GM23338 (cell line): ENCODE results near the gene NSF. TPM values are rescaled to one million over a fixed set of nuclear protein-coding genes. Genes with fewer than 3 reads are reported as not detected.
"Not testable (repeated sequence)": the region's sequence is repeated elsewhere in the genome, so short reads cannot be mapped to it uniquely, and the experiment has no call there.

Experiments used
- ATAC-seq: fragments of 200-7000 bp; cut with Tn5 transposase; 3 replicates; pipeline ENCODE4 v1.9.1; 2020
- DNase-seq: peaks from one replicate; pipeline ENCODE4 v3.0.0-alpha.2; 2015; ENCODE audit warnings: low spot score
- H2AFZ ChIP-seq: fragments of 200-600 bp; sonication (generic); 2 replicates; pipeline ENCODE4 v1.8.0; 2016; ENCODE audit warnings: antibody characterized with exemption, mild to moderate bottlenecking, moderate library complexity
- H3F3A ChIP-seq: fragments of 200-600 bp; sonication (generic); replicated peaks from 2 replicates; pipeline ENCODE4 v1.8.0; 2017; ENCODE audit warnings: antibody characterized with exemption, mixed run types, low read depth
- H3K27ac ChIP-seq: fragments of 200-600 bp; sonication (generic); 2 replicates; pipeline ENCODE4 v1.6.1; 2016; ENCODE audit warnings: low read depth
- H3K27me3 ChIP-seq: fragments of 200-600 bp; sonication (generic); 2 replicates; pipeline ENCODE4 v1.8.0; 2016; ENCODE audit warnings: mild to moderate bottlenecking, mixed run types, moderate library complexity; ENCODE audit not compliant: insufficient read depth
- H3K36me3 ChIP-seq: fragments of 200-600 bp; sonication (generic); 2 replicates; pipeline ENCODE4 v1.8.0; 2016; ENCODE audit warnings: mild to moderate bottlenecking; ENCODE audit not compliant: insufficient read depth
- H3K4me1 ChIP-seq: fragments of 200-600 bp; sonication (generic); 2 replicates; pipeline ENCODE4 v1.8.0; 2016; ENCODE audit warnings: mild to moderate bottlenecking, moderate library complexity; ENCODE audit not compliant: insufficient read depth
- H3K4me2 ChIP-seq: fragments of 200-600 bp; sonication (generic); 2 replicates; pipeline ENCODE4 v1.7.1; 2017; ENCODE audit warnings: mixed run types
- H3K4me3 ChIP-seq: fragments of 200-600 bp; sonication (generic); 2 replicates; pipeline ENCODE4 v1.6.1; 2016; ENCODE audit warnings: mixed run types
- H3K79me2 ChIP-seq: fragments of 200-600 bp; sonication (generic); replicated peaks from 2 replicates; pipeline ENCODE4 v1.8.0; 2017; ENCODE audit warnings: mild to moderate bottlenecking; ENCODE audit not compliant: insufficient read depth
- H3K9me2 ChIP-seq: fragments of 200-600 bp; sonication (generic); 2 replicates; pipeline ENCODE4 v1.8.0; 2017; ENCODE audit not compliant: insufficient read depth
- H4K20me1 ChIP-seq: fragments of 200-600 bp; sonication (generic); replicated peaks from 2 replicates; pipeline ENCODE4 v1.8.0; 2017; ENCODE audit warnings: mild to moderate bottlenecking; ENCODE audit not compliant: insufficient read depth
- H3K27ac Mint-ChIP-seq: 2 replicates; pipeline ENCODE4 v1.8.0; 2020; ENCODE audit warnings: inconsistent platforms, mild to moderate bottlenecking, moderate library complexity, mixed read lengths
- H3K27me3 Mint-ChIP-seq: 3 replicates; pipeline ENCODE4 v1.8.0; 2022; ENCODE audit warnings: low read depth, mild to moderate bottlenecking, moderate library complexity, mixed read lengths, inconsistent platforms; ENCODE audit not compliant: insufficient read depth, poor library complexity
- H3K36me3 Mint-ChIP-seq: 3 replicates; pipeline ENCODE4 v1.8.0; 2021; ENCODE audit warnings: low read depth, mild to moderate bottlenecking, inconsistent platforms, moderate library complexity, mixed read lengths
- H3K4me1 Mint-ChIP-seq: 3 replicates; pipeline ENCODE4 v1.8.0; 2020; ENCODE audit warnings: mild to moderate bottlenecking, inconsistent platforms, mixed read lengths
- H3K4me3 Mint-ChIP-seq: 3 replicates; pipeline ENCODE4 v1.8.0; 2021; ENCODE audit warnings: moderate library complexity, mild to moderate bottlenecking, inconsistent platforms, mixed read lengths
- H3K9me3 Mint-ChIP-seq: 3 replicates; pipeline ENCODE4 v1.8.0; 2020; ENCODE audit warnings: moderate library complexity, mild to moderate bottlenecking, inconsistent platforms, mixed read lengths
- CTCF ChIP-seq, 2 experiments: fragments of 200-600 bp in 1 of 2; sonication (generic) in 1 of 2; conservative IDR thresholded peaks; 2 replicates each; pipeline versions ENCODE4 v1.5.1 to v1.6.1; 2016 to 2017; ENCODE audit warnings: antibody characterized with exemption in 2 of 2, low read depth in 2 of 2, mild to moderate bottlenecking in 2 of 2, moderate library complexity in 1 of 2
- POLR2AphosphoS5 ChIP-seq: IDR thresholded peaks from 2 replicates; pipeline ENCODE4 v1.6.1; 2016; ENCODE audit warnings: antibody characterized with exemption, low read depth
- REST ChIP-seq: IDR thresholded peaks from one replicate; pipeline ENCODE4 v1.6.1; 2018; ENCODE audit warnings: antibody characterized with exemption; ENCODE audit not compliant: unreplicated experiment
- ZNF462 ChIP-seq: fragments of 250-450 bp; sonication (Bioruptor Pico); IDR thresholded peaks from 2 replicates; pipeline ENCODE4 v1.5.0; 2020; ENCODE audit warnings: mild to moderate bottlenecking, moderate library complexity
- polyA plus RNA-seq: library from polyadenylated mRNA; unstranded; fragments of >200 nt; fragmentation: Nextera tagmentation; extraction: Ambion mirVana; gene quantifications from 2 replicates; pipeline ENCODE4 v1.2.1, GENCODE V29; 2016
- total RNA-seq: library from RNA; depleted of rRNA; stranded (reverse); fragments of >200 nt; shearing (Covaris generic); gene quantifications from 2 replicates; pipeline ENCODE4 v1.2.3, GENCODE V29; 2014

Gene NSF
- total and polyA plus RNA-seq, 2 experiments from 2014 or later = 12.5 to 26.5 TPM

- TF ChIP-seq REST = no peak
Observed at GRCh38 chr17:46756861-46757260, 166.4 kb downstream of the NSF start (continued).

GRCh38 chr17:46757588-46757987 lies 167.1 kb downstream of the NSF start:
- ATAC-seq, H3K79me2 ChIP-seq, H3K27me3 ChIP-seq, H3K27ac Mint-ChIP-seq, H2AFZ ChIP-seq, H3K9me2 ChIP-seq, H4K20me1 ChIP-seq, H3K4me1 Mint-ChIP-seq, H3K4me1 ChIP-seq, H3K36me3 ChIP-seq, H3K27me3 Mint-ChIP-seq, H3K9me3 Mint-ChIP-seq, H3K27ac ChIP-seq, H3K4me3 ChIP-seq, H3K4me2 ChIP-seq, H3F3A ChIP-seq, DNase-seq, H3K36me3 Mint-ChIP-seq, H3K4me3 Mint-ChIP-seq: not testable (repeated sequence)

GRCh38 chr17:46758614-46759013 lies 168.1 kb downstream of the NSF start:
- ATAC-seq (no peak), DNase-seq (no peak)
- Mint-ChIP-seq H3K36me3 (no peaks in the 10 kb centered on the region), H3K27ac (no peak overlapping the region), H3K4me1 (0 out of 3 replicates have a peak, but pooled peaks cover 2% of the 10 kb centered on the region), H3K9me3 (no peaks in the 10 kb centered on the region), H3K27me3 (no peaks in the 10 kb centered on the region), H3K4me3 (no peak overlapping the region)
- Histone ChIP-seq H2AFZ (no peak overlapping the region), H3K4me1 (no peaks in the 10 kb centered on the region), H3K27ac (no peak overlapping the region), H3K9me2 (no peaks in the 10 kb centered on the region), H3K4me2 (no peak overlapping the region), H3K79me2 (no peaks in the 10 kb centered on the region), H3K36me3 (no peaks in the 10 kb centered on the region), H4K20me1 (no peaks in the 10 kb centered on the region; the same call in 1 of the 2 replicates), H3K4me3 (no peak overlapping the region), H3K27me3 (no peaks in the 10 kb centered on the region), H3F3A (no peaks in the 10 kb centered on the region)
- no peak for TF ChIP-seq CTCF (conservative IDR thresholded peaks at IDR 0.05; ENCODE audit: low read depth in 2 of 2)
- no peak for TF ChIP-seq ZNF462 (CRISPR knock-in tag)
- no peak for TF ChIP-seq POLR2AphosphoS5
- no peak for TF ChIP-seq REST
